HG03571 (cell line): ENCODE data around the gene PAQR9.

Source experiments
- ATAC-seq: cut with Tn5 transposase; IDR thresholded peaks from one replicate; pipeline ENCODE4 v1.9.1; 2021; ENCODE audit not compliant: unreplicated experiment

Gene PAQR9

DNA sequence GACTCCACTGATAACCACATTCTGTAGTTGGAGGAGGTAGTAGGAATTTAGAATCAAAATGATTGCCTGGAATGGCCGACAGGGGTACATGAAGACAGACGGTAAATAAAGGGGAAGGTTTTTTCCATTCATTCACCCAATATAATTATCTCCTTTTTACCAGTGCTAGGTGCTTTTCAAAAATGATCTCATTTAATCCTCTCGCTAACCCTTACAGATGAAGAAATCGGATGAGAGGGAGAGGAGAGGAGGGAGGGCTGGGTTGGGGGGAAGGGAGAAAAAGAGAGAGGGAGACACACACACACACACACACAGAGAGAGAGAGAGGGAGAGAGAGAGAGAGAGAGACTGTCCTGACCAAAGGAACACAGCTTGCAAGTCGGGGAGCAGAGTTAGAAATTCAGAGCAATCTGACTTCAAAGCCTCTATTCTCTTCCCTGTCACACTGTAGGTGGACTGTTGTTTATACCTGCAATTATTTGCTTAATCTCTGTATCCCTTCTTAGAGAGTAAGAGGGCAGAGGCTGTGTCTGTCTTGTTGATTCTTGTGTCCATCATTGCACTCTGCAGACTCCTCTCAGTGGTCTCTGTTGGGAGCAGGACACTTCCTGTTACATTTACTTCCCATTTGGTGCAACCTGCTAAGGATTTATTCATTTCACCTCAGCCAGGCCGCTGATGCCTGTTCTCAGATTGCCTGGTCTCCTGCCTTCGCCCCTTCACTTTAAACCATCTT lies 18.7 kb upstream of the PAQR9 start:
- no peak for ATAC-seq

DNA sequence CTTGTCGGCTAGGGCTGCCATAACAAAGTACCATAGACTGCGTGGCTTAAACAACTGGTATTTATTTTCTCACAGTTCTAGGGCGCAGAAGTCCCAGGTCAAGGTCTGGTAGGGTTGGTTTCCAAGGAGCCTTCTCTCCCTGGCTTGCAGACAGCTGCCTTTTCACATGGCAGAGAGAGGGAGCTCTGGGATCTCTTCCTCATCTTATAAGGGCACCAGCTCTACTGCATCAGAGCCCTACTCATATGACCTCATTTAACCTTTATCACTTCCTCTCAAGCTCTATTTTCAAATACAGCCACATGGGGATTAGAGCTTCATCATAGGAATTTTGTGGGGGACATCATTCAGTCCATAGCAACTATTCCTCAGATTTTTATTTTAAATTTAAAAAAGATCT lies 17.6 kb upstream of the PAQR9 start:
- no peak for ATAC-seq

DNA sequence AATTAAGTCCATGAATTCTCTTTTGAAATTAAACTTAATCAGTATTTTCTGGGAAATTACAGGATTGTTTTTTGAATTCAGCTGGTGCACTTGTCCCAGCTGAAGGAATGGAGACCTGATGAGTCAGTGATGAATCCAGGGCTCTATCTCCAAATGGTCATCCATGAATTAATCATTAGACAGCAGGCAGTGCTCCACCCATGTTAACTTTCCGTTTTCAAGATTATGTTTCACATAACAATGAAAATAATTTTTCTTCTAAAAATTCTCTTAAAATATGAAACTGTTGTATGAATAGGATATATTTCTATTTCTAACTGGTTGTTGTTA lies 13.9 kb upstream of the PAQR9 start:
- no peak for ATAC-seq

DNA sequence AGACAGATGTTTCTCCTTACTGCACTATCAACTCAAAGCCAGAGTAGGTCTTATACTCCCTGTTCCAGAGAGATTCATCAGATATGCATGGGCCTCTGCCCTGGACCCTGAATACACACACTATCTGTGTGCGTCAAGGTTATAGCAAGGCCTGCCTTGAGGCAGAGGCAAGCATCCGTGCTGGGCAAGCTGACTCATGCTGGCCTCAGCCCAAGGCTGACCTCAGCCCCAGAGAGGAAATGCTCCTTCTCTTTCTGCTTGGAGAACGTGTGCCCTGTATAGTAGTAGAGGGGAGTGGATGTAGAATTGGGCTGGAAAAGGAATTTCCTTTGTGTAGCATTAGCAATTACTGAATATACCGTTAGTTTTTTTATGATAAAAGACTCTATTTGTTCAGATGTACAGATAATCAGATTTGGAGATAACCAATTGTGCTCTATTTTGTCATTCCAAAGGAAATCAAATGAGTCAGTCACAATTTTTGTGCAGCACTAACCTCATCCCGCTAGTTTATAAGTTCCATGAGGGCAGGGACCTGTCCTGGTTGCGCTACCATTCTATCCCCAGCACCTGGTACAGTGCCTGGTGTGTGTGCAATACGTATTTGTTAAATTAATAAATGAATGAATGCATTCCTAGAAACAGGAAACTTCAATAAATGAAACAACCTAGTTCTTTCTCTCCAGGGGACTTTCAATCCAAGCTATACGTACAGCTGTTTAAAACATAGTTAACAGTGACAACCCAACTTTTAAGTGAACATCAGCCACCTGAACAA lies 13.3 kb upstream of the PAQR9 start:
- ATAC-seq = no peak

DNA sequence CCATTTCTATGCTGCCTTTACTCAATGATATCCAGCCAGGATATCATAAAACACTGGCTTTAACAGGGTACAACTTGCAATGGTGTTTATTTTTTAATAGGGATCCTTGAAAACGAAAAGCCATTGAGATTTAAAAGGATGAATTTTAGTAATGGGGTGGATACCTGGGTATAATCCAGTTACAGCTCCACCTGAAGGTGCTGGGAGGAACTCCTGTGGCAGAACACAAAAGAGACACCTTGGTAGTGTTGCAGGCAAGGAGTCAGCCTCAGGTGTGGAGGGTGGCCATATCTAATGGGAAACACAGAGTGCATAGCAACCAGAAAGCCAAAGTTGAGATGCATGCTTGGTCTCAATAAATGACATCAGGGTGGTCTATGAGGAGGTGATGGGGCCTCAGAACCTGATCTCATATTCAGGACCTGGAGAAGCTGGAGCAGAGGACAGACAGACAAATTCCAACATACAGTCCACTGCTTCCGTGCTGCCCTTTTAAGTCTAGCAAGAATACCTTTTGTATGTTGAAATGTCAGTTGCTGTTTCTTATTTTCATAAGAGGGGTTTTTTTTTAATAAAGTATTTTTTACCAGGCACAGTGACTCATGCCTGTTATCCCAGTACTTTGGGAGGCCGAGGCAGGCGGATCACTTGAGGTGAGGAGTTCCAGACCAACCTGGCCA lies 12.0 kb upstream of the PAQR9 start:
- ATAC-seq = no peak

DNA sequence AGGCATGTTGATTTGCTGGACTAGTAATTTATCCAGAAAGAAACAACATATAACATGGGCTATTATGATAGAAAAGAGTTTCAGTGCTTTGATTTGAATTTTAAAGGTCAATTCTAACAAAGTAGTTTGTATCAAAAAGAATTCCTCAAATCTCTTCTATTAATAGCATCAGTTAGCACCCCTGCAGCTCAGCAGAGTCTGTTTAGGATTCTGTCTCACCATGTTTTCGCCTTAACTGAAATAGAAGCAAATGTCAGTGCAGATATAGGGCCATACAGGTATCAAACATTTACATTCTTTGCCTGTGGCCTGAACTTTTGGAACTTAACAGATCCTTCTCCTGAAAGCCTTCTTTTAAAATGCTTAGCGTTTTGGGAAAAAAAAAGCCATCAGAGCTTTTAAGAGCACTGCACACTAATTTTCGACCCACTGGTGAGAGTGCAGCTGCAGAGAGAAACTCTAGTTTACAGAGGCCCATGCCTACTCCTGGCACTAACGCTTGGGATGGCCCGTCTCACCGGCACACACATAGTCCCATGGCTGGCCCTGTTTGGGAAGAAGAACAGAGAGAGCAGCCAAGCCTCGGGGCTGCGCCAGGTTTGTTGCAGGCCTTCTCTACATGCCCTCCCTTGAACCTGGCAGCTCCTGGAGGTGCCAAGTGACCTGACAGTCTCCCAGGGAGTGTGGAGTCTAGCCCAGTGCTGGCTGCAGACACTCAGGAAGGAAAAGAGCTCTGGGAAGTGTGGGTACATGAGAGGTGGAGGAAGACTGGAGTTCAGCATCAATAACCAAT lies 9.9 kb upstream of the PAQR9 start:
- ATAC-seq = no peak

DNA sequence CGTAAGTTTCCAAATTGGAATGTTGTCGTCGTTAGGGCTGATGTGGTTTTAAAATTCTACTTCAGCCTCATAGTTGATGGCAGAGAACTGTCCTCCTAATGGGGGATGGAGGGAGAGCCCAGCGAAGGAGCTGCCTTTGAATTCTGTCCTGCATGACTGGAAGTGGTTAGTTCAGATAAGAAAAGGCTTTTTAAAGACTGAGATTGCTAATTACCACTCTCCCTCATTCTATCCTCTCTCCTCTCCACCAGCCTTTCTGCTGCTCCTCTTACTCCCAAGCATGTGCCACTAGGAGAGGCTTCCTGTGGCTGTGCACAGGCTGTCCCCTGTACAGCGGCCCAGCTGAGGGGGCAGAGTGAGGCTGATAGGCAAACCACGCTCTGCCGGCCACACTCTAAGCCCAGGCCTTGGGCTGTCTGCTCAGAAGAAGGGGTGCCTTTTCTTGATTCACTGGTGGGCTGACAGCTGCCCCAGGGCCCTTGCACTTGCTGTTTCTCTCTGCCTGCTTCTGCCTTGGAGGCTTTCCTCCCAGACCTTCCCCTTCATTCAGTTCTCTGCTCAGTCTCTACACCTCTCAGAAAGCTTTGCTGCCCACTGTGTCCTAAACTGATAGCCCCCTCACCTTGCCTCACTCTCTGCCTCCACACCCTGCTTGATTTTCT lies 8.7 kb upstream of the PAQR9 start:
- no peak for ATAC-seq

DNA sequence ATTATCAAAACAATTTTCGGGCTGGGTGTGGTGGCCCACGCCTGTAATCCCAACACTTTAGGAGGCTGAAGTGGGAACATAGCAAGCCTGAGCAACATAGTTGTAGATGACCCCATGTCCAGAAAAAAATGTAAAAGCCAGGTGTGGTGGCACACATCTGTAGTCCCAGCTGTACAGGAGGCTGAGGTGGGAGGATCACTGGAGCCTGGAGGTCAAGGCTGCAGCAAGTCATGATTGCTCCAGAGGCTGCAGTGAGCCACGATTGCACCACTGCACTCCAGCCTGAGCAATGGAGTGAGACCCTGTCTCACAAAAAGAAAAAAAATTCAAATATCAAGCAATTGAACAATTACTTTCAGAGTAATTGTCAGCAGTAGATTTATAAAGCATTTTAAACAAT lies 8.0 kb upstream of the PAQR9 start:
- no peak for ATAC-seq

DNA sequence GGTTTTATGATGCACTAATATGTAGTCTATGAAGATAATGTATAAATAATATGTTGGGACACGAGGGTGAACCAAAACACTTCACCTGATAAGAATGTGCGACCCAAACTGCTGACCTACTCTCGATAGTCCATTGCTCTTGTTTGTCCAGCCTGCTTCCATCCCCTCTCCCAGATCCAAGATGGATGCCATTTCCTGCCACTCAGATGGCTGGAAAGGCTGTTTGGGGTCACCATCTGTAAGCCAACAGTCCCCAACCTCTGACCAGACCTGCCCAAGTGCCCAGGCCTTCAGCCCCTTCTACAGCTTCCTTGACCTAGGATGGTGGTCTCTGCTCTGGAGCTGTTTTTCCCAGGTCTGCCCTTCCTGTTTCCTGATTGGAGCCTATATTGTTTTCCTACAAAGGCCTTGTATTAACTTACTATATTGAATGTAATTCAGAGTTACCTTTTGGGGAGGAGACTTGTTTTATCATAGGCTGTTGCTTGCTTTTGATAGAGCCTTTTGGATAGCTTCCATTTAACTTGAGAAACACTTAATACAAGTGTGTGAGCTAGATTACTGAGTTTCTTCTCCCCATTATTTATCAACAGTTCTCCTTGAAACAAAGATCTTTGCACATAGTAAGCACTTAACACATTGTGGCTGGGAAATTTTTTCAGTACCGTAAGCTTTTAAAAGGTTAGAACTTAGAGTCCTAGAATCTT lies 5.0 kb upstream of the PAQR9 start:
- ATAC-seq = no peak

DNA sequence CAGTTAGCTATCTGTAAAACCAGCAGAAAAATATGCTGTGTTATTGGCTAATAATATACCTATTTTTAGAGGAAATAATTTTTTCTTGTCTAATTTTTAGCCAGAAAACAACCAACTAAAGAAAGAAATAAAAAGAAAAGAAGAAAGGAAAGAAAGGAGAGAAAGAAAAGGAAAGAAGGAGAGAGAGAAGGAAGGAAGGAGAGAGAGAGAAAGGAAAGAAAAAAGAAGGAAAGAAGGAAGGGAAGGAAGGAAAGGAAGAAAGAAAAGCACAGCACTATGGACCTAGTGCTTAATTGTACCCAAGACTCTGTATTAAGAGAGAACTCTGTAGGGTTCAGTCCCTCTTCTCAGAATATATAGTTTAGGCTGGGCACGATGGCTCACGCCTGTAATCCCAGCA lies 3.3 kb upstream of the PAQR9 start:
- ATAC-seq = no peak

DNA sequence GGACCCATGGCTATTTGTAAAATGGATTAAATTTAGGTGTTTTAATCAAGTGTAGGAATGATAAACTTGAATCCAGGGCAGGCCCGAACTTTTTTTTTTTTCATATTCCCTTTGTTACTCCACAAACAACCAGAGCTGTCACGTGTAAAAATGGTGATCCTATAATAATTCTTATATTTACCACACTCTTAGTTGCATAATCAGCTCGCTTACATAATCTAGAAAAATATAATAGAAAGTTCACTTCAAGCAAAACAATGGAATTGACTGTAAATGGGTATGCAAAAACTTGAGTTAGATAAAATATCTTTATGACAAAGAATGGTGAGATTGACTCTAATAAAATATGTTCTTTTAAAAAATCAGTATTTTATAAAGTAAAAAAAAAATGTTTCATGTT lies 2.1 kb upstream of the PAQR9 start:
- ATAC-seq = no peak

DNA sequence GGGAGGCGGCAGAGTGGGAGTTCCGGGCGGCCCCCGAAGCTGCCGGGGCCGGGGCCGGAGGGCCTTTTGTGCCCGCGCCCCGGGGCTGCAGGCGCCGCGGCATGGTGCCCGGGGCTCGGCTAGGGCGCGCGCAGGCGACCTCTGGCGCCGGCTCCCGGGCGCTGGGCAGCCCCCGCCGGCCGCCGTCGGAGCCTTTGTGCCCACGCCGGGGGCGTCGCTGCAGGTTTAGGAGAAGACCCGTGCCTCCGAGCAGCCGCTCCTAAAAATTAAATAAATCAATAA lies 299 bp downstream of the PAQR9 start:
- ATAC-seq = no peak

DNA sequence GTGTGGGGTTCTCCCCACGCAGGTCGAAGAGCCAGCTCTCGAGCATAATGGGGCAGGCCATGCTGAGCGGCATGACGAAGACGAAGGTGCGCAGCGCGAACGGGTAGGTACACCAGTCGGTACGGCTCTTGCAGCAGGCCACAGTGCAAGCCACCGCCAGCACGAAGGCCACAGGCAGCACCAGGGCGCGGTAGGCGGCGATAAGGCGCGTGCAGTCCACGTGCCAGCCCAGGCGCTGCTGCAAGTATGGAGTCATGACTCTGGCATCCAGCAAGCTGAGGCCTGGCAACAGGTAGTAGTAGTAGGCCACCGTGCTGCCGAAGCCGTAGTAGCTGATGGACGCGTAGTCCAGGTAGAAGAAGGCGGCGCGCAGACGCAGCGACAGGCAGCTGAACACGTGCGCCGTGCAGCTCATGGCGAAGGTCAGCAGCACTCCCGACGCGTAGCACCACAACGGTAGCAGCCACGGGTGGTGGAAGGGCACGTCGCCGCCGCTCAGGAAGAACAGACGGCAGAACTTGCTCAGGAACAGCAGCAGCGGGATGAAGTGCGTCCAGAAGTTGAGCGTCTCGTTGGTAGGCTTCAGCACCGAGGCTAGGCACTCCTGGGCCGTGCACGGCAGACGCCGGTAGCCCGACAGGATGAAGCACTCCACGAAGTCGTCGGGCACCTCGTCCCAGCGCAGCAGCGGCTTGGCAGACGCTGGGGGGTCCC lies 797 bp downstream of the PAQR9 start:
- no peak for ATAC-seq

DNA sequence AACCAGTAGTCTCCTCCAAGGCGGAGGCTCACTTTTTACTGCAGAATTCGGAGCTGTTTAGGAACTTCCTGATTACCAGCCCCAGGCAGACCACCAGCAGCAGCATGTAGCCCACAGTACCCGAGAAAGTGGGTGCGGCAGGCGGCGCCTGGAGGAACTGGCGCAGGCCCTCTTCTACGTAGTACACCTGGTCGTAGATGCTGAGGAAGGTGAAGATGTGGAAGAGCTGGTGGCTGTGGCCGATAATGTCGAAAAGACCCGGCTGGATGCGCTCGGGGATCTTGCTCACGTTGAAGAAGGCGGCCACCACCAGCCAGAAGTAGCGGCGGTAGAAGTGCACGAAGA lies 1.3 kb downstream of the PAQR9 start:
- no peak for ATAC-seq

DNA sequence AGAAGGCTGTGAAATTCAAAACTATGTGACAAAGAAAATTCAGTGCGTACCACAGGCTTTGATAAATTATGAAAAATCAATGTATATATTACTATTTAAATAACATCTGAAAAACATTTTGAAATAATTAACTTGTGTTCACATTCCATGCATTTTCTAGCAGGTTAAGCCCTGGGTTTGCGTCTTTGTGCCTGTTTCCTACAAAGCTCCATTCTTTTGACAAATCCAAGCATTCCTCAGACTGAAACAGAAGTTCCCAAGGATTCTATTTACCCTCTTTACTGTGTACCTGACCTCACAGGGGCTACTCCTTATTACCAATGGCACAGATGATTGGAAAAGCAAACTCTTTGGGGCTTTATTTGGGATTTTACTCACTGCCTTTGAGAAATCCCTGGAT lies 1.9 kb downstream of the PAQR9 start:
- no peak for ATAC-seq

DNA sequence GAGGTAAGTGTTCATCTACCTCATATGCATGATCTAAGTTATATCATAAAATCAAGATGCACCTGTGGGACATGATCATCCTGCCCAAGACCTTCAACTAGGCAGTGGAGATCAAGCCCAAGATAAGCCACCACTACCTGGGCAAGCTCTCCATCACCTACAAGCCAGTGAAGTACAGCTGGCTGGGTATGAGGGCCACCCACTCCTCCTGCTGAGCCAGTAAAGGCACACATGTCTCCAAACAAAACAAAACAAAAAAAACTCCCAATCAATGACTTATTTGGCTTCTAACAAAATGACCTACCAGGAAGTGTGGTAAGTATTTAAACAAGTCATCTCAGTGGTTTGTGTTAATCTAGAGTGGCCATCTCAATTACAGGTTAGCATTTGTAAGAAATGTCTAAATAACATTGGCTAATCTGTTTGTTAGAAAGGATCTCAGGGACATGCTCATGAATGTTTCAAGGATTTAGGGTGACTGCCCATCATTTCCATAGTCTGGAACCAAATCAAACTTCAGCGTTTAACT lies 3.1 kb downstream of the PAQR9 start:
- ATAC-seq = no peak

DNA sequence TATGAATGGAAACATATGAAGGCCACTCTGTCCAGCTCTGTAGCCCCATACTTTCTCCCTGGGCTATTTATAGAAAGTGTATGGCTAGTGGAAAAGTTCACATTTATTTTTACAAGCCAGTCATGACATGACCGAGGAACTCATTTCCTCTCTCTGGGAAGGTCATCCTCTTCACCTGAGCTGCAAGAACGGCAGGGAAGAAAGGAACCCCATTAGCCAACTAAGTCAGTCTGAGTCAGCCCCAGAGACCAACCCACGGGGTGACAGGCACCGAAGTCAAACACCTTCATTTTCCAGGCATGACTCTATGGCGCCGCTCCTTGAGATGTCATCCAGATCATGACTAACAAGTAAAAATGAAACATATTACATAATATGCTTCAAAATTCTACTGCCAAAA lies 4.8 kb downstream of the PAQR9 start:
- ATAC-seq = no peak

DNA sequence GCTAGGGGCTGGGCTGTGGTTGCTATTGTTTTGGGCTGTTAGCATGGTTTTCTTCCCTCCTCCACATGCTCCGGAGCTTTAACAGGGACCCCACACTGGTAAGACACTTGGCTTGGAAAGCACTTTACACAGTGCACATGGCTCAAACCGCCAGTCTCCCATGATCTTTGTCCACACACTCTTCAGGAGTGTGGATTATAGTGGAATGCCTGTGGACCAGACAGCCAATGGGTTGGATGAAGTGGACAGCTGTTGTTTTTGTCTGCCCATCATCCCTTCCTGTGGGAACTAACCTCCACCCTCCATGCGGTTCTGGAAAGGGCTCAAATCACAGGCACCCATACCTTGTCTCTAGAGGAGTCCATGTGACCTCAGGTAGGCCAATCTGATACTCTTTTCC lies 10.0 kb downstream of the PAQR9 start:
- no peak for ATAC-seq

DNA sequence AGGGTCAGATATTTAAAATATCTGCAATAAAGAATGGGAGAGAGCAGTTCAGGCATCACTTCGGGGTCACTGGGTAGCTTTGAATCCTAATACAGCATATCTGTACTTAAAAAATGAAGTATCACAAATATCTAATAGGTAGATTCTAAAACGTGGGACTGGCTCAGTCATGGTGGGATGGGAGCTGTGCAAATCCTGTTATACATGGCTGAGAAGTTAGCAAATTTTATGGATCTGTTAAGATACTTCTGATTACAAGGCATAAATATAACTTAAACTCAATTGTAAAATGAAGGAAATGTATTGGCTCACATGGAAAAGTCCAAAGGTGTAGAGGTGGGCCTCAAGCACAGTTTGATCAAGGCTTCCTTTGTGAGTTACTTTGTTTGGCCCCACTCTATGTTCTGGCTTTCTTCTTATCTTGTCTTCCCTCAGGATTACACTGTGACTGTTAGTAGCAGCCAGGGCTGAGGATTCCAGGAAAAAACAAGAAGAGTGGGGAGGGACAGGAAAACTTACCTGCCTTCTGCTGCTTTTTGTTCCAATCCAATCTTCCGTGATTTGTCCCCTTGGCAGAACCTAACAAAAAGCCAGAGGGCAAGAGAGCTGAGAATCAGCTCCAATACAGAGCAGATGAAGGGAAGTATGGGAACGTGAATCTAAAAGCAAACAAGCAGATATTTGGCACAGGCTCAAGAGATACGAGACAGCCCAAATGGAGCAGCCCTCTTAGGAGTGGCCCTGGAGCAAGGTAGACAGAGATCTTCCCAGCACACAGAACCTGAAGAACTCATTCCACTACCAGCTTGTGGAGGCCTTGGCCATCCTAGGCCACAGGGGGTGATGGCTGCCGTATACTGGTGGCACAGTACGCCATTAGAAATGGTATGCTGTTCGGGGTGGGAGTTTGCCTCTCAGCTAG lies 10.9 kb downstream of the PAQR9 start:
- ATAC-seq = no peak
